G401.6 (cell line): Measurements from ENCODE around the gene S100A10.

ENCODE experiments used
- FAIRE-seq: peaks from 2 replicates; lab custom pipeline; 2012; peaks lifted over from hg19 to GRCh38; lab: Jason Lieb, UNC

The S100A10 gene

GRCh38 chr1:151961833-151962232 lies 31.8 kb downstream of the S100A10 start:
- no peak for FAIRE-seq

- no peak for FAIRE-seq
These were observed 32.7 kb downstream of the S100A10 start for GRCh38 chr1:151960780-151961513.

- no peak for FAIRE-seq
These were observed 34.7 kb downstream of the S100A10 start for GRCh38 chr1:151958959-151959358.

- FAIRE-seq, result no peak
These were observed 36.6 kb downstream of the S100A10 start for GRCh38 chr1:151956957-151957497.

GRCh38 chr1:151953409-151954094 lies 40.1 kb downstream of the S100A10 start:
- no peak for FAIRE-seq

- no peak for FAIRE-seq
These were observed 40.8 kb downstream of the S100A10 start for GRCh38 chr1:151952811-151953210.

GRCh38 chr1:151949371-151950193 lies 44.1 kb downstream of the S100A10 start:
- FAIRE-seq, result no peak

- FAIRE-seq, result no peak
These were observed 45.2 kb downstream of the S100A10 start for GRCh38 chr1:151948506-151948905.

- FAIRE-seq, result no peak
These were observed 46.5 kb downstream of the S100A10 start for GRCh38 chr1:151947140-151947539.

- FAIRE-seq, result no peak
These were observed 47.6 kb downstream of the S100A10 start for GRCh38 chr1:151945725-151946722.

- FAIRE-seq, result no peak
These were observed 48.6 kb downstream of the S100A10 start for GRCh38 chr1:151944857-151945575.

GRCh38 chr1:151944126-151944856 lies 49.4 kb downstream of the S100A10 start:
- FAIRE-seq, result no peak

GRCh38 chr1:151943591-151943990 lies 50.1 kb downstream of the S100A10 start:
- no peak for FAIRE-seq

- no peak for FAIRE-seq
These were observed 50.8 kb downstream of the S100A10 start for GRCh38 chr1:151942882-151943281.

GRCh38 chr1:151940541-151940940 lies 53.1 kb downstream of the S100A10 start:
- no peak for FAIRE-seq

GRCh38 chr1:151939779-151940178 lies 53.9 kb downstream of the S100A10 start:
- FAIRE-seq, result no peak

- FAIRE-seq, result no peak
These were observed 54.5 kb downstream of the S100A10 start for GRCh38 chr1:151939141-151939540.

GRCh38 chr1:151936653-151937052 lies 57.0 kb downstream of the S100A10 start:
- no peak for FAIRE-seq

GRCh38 chr1:151935894-151936602 lies 57.6 kb downstream of the S100A10 start:
- FAIRE-seq, result no peak
